Activated CD4-positive, alpha-beta T cell treated with anti-CD3 and anti-CD28 coated beads for 1 hour (primary cell): ENCODE measurements around the gene SIL1.

Experiments used
- DNase-seq: peaks from one replicate; pipeline ENCODE4 v3.0.0-alpha.2; 2020

The SIL1 gene

DNA sequence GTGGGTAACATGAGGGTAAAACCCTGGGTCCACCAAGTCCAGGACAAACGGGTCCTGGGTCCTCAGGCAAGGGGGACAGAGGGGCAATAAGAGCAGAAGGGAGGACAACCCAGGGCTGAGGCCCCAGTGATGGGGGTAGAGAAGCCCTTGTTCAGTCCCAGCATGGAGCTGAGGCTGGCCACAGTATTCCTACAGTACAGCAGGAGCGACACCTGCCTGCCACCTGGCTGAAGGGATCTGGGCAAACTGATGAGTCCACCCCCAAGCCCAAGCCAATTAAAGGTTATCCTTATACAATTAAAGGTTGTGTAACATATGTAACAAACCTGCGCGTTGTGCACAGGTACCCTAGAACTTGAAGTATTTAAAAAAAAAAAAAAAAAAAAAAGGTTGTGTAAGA lies 225.3 kb downstream of the SIL1 start:
- DNase-seq: no peak

DNA sequence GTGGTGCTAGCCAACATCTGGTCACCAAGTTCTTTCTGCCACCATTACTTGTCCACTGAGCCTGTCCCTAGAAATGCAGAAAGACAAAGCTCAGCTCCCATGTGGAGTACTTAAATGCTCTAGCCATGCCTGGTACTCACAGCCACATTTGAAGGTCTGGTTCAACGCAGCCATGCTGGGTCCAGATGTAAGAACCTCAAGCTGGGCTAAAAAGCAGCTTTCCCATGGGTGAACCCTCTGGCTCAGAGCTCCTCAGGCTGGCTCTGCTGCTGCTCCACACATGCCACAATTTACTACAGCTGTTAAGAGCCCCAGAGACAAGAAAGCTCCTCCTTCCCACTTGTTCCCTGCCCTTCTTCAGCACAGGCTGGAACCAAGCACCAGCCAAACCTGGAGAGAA lies 225.9 kb downstream of the SIL1 start:
- no peak for DNase-seq

DNA sequence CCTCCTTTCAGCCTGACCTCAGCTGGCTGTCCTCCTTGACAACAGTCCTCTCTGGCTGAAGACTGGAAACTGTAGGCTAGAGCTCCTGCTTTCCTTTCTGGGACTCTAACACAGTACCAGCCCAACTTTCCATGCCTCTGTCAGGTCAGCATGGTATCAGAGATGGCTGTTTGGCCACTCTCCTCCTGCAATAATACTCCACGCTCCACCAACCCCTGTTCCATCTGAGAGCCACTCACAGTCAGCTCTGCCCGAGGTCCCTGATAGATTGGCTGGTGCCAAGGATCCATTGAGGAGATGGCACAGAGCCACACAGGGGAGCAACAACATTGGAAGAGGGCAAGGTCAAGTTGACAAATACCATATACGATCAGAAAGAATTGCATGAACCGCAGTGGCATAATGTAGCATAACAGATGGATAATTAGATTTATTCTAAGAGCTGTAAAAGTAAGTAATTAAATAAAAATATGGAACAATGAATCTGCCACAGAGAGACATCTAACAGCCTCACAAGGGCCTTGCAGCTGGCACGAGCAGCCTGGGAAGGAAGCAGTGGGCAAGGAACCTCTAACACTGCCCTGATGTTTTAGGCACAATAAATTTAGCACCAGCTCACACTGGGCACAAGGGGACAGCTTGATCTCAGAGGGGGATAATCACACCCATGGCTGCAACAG lies 228.7 kb downstream of the SIL1 start:
- DNase-seq: no peak

DNA sequence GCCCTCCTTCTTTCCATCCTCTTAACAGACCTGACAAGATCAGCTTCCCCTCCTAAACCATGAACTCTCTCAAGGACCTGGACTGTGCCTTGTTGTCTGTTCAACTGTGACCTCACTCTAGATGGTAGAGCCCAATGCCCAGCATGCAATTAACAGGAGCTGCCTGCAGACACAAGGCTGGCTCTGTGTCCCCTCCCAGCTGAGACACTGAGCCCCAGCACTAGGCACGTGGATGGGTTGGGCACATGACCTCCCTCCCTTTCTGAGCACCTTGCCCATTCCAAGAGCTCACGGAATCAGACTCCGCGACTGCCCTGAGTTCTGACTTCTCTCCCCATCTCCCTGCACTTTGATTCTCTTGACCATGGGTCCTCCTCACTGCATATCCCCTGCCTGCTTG lies 229.6 kb downstream of the SIL1 start:
- DNase-seq: no peak

DNA sequence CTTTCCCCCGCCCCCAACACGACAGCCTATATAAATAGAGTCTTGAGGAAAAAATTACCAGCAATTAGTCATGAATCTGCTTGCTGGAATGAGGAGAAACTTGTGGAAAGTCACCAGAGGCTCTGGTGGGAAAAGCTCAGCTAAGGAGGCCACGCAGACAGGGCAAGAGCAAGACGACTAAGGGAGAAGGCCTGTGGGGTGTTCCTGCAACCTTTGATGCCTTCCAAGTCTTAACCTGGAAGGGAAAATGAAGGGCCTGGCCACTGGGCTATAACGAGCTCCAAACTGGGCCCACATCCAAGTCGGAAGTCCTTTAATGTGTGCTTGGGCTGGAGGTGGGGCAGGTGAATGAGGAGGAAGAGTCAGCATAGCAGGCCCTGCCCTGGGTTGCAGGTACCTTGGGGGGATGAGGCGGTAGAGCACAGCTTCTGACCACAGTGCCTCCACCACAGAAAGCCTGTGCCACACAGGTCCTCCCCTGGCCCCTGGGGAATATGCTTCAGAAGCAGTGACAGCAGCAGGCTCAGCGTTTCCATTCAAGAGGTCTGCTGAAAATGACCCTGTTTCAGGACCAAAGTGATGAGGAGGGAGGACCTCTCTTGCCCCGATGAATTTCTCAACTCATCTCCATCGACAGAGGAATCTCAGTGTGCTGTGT lies 230.2 kb downstream of the SIL1 start:
- no peak for DNase-seq

DNA sequence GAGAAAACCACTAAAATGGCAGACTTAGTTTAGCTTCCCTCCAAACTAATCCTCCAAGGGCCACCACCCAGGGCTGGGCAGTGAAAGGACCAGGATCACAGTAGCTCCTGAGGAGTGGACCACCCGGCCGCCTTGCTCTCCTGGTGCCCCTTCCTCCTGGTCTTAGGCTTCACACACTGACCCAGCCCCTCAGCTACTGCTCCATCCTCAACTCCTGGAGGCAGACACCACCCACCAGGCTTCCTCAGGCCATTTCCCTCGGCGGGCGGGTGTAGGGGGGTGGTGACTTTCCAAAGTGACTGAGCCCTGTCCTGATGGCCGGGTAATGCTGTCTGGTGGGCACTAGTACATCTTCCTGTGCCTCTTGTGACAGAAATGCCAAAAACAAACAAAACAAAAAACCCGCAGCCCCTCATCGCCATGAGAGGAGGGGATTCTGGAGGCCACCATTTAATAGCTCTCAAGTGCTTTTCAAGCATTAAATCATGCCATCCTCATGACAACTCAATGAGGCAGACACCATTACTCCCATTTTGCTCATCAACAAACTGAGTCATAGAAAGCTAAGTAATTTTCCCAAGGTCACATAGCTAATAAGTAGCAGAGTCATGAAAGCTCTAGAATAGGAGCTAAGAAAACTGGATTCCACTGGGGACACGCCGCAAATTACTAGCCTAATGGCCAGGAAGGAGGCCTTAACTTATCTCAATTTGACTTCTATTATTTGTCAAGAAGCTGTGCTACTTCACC lies 231.8 kb downstream of the SIL1 start:
- DNase-seq: no peak

DNA sequence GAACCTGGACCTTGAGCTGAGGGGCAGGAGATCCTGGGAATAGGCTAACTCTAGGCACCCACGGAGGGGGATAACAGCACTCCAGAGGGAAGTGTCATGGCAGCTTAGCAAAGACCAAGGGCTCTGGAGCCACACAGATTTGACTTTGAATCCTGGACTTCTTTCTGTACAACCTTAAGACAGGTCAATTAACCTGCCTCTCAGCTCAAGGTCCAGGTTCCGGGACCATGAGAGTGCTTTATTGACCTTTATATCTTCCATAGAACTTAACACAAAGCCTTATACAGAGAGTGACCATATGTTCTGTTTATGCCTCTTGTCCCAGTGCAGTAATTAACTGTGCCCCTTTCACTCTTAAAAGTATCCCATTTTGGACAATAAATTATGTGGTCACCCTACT lies 232.5 kb downstream of the SIL1 start:
- no peak for DNase-seq

DNA sequence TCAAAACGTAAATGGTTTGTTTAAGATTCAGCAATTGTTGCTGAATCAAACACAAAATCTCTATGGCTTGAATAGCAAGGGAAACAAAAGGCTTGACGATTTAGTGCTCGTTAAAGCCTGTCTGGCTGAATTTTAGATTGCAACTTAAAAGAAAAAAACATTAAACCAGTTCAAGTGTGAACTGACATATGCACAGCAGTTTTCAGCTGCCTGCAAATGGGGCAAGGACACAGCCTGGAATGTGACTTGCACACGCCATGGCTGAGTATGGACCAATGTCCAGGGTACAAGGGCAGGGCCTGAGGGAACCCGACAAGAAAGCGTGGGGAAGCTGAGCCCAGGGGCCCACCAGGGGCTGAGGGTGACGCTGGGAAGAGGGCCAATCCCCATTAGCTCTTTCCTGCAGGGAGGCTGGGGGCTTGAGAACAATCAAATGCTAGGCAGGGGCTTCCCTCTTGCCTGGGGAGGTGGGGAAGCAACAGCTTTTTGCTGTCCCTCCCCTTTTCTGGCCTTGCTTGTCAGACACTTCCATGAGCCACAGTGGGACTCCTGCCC lies 233.4 kb downstream of the SIL1 start:
- no peak for DNase-seq

DNA sequence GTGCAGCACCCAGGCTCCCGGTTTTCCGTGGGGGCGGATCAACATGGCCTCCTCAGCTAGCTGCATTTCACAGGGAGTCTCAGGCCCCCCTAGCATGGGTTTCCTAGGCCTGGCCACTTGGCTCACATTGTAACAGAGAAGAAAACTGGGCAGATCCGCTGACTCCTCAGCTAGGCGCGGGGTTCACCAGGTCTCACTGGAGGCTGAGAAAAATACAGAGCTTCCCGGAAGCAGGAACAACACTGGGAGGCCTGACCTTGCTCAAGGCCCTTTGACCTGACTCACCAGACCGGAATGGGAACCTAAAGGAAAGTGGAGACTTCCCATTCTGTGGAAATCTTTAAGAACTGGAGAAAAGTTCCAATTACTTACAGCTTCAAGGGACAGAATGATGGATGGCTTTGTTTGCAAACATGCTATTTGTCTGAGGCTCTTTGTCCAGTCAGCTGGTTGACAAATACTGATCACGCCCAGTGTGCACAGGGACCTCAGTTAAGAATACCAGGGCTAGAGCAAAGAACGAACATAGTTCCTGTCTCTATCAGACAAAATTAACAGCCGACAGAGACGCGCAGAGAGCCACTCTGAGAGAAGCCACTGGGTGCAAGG lies 234.3 kb downstream of the SIL1 start:
- DNase-seq: no peak

DNA sequence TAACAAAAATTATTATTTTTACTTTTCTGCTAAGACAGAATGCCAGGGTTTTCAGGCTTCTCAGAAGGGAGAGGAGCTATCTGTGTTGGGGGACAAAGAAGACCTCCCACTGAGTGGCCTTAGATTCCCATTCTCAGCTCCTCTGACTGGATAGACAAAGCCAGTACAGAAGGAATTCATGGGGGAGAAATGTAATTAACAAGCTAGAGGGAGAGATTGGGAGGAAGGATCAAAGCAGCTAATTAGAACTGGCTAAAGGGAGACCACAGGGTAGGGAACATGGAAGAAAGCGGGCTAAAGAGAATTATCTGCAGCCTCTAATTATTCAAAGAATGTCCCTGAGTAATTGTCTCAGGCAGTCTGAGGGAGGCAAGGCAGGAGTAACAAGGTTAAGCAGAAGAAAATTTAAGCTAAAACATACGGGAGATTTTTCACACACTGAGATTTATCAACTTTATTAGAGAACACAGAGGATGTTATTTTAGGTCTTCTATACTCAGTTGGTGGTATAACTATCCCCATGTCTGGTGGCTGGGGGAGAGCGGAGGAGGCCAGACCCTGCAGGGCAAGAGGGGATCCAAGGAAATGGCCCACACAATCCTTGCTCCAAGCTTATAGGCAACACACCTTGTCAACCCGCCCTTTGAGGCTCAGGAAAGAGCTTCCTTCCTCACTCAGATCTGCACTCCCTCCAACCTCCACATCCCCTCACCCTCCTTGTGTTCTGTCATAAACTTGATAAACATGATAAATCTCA lies 235.4 kb downstream of the SIL1 start:
- no peak for DNase-seq

DNA sequence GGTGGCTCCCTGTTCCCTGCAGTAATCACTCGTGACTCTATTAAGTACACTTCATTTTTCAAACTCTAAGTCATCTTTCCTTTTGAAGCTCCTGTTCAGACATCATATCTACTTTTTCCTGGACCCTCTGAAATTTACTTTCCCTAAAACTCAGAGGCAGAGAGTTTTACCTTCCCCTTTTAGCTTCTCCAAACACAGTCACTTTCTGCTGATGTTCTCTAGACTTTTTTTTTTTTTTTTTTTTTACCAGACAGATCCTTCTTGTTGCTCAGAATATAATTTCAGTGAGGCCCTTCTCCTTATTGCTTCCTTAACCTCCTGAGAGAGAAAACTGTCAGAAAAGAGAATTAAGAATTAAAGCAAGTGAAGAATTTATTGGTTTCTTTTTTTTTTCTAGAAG lies 236.4 kb downstream of the SIL1 start:
- no peak for DNase-seq

DNA sequence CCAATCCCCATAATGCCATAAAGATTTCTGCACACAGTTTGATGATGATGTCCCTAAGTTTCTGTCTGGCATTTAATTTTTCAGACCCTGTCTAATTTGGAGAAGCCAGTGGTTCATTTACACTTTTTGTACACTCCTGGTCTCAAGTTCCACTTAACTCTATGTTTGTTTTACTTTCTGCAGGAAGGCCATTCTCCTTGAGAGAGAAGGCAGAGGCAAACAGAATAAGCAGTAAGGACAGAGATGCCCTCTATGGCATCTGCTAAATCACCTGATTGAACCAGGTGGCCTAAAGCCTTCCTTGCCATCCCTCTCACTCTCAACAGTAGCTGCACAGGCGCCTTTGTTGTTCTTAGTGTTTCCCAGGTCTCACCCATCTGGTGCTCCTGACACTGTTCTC lies 236.9 kb downstream of the SIL1 start:
- no peak for DNase-seq

DNA sequence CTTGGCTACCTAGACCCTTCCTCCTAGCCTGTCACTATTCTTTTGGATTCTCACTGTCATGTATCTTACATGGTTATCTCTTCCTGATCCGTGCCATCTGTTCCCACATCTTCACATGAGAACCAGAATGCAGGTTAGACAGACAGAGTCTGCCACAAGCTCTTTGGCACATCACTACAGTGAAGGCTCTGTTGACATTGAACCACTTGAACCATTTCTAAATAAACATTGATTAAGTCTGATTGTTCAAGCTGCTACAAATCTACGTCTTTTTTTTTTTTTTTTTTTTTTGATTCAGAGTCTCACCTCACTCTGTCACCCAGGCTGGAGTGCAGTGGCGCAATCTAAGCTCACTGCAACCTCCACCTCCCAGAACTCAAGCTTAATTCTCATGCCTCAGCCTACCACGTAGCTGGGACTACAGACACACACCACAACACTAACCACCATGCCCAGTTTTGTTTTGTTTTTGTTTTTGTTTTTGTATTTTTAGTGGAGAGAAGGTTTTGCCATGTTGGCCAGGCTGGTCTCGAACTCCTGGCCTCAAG lies 237.9 kb downstream of the SIL1 start:
- no peak for DNase-seq

DNA sequence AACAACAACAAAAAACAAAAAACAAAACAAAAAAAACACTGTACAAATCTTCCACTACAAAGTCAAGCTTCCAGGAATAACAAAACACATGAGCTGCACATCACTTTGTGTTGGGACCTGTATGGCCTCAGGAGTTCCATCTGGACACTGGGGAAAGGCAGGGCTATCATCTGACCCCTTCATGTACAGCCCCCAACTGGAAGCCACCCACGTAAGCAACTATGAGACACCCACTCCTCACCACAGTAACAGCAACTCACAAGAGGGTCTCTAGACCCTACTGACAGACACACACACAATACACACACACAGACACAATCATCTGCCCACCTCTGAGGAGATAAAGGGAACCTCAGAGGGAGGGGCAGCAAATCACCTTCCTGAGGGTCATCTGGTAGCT lies 241.4 kb downstream of the SIL1 start:
- DNase-seq: no peak

DNA sequence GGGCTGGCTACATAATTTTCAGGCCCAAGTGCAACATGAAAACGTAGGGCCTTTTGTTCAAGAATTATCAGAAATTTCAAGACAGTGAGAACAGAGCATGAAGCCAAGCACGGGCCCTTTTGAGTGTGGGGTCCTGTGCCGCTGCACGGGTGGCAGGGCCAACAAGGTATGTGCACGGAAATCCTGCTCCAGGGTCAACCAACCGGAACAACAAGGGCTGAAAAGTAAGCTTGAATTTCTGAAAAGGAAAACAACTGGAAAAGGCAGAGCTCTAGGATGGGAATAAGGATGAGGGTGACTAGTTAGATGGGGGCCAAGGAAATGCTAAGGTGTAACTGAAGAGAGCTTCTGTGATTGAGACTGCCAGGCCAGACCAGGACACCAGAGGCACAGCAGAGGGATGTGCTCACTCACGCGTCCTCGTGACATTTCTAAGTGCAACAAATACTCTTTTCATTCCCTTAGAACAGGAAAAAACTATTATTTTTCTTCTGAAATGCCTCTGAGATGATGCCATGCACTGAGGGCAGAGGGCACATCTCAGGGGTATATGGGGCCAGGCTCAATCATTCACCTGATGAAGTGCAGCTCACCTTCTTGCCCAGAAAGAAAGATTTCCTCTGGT lies 242.4 kb downstream of the SIL1 start:
- no peak for DNase-seq

DNA sequence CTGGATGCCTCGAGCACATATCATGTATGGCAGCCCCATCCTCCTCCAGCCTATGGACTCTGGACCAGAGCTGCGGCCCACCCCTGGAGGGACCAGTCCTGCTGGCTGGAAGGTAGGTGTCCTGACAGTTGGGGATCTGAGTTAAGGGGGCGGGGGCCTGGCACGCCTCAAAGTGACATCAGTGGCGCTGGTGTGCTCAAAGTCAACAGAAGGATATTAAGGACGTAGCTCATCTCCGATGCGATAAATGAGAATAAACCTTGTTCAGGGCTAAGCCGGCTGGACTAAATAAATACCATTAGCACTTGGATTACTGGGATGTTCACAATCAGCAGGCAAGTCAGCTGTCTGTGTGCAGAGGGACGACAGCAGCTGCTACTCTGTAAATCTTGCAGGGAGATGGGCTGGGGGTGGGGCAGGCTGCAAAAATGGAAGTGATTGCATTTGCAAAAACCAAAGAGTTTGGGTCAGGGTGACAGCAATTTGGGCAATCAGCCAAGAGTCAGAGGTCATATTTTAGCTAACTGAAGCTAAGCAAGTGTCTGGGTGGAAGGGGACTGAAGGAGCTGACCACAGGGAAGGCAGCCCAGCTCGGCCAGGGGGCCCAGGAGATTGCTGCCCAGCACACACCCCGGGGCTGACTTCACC lies 243.0 kb downstream of the SIL1 start:
- DNase-seq: no peak

DNA sequence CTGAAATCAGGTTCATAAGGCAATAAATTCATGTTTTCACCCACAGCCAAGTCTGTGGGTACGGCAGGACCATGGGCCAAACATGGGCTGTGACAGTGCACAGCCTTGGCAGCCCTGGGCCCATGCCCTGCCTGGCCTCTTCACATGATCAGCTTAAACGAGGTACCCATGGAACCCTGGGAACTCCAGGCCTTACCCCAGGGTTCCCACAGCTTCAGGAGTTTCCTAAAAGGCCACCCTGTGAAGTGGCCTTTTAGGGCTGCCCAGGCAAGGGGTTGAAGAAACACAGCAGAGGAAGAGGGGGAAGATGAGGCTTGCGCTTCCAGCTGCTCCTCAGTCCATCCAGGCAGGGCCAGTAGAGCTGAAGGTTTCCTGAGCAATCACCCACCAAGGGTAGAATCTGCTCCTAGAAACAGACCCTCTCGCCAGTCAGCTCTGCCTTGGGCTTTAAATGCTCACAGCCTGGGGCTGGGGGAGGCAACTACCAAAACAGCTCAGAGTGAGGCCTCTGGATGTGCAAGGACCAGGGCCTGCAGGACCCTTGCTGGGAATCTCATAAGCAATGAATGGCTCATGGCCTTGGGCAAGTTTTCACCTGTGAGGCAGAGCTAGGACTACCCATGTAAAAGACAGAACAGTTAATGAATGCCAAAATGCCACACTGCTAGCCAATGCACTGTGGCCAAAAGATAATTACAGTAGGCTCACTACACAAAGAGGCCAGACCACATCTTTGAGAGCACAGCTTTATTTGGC lies 243.7 kb downstream of the SIL1 start:
- DNase-seq: no peak

DNA sequence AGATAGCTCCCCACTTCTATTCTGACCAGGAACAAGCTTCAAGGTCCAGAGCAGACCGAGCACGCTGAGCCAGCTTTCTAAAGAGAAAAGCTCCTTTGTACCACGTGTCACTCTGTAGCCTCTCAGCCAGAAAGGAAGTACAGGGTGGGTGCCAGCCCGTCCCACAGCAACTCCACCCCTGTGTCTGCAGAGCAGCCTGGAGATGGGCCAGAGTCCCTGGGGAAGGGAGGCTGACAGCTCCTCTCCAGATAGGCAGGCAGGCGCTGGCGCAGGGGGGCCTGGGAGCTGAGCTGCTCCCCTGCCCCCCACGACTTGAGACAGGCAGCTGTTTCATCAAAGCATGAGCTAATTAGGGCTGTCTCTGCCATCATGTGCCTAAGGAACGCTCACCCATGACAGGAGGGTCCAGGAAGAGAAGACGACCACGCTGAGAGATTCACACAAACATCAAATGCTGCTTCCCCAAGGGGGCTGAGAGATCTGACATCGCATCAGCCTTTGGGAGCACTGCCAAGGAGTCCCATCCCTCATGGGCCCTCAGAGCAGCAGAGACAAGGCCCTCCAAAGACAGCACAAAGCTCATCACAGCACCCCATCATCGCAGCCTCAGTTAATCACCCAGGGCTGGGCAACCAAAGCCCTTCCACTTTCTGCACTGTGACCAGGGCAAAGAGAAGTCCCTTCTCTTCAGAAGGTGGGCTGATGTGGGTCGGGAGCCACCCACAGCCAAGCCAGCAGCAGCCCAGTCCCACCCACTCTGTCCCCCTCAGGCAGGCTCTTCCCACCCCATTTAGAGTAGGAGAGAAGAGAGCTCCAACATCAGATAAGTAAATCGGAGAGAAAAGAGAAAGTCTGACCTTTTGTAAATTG lies 244.5 kb downstream of the SIL1 start:
- no peak for DNase-seq

DNA sequence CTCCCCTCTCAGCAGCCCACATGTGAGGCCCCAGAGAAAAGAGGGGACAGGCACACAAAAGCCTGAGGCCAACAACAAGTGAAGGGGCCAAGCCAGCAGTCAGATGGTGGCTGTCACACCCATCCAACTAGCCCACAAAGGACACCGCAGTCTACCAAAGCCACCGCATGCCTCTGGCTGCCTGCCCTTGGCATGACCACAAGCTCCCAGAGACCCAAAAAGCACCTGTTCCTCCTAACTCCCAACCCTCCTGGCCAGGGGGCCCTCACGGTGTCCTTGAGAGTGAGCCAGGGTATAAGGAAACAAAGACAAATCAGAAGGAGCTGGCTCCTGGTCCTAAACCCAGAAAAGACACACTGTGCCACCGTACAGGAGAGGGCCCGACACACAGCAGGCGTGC lies 245.2 kb downstream of the SIL1 start:
- no peak for DNase-seq
